GM18951 (cell line): ENCODE measurements around the gene HIVEP2.

Experiments used
- POLR2A ChIP-seq: IDR thresholded peaks from 4 replicates; pipeline ENCODE4 v1.6.1; 2011; ENCODE audit warnings: mild to moderate bottlenecking; ENCODE audit not compliant: insufficient read length, insufficient read depth; ENCODE audit errors: extremely low read depth
- in situ Hi-C: fragments of 300-500 bp; cut with MboI; formaldehyde crosslinking; loops from one replicate; pipeline ENCODE4 v1.12.0; 2022; ENCODE audit warnings: low sequenced_read_pairs, mixed read lengths, inconsistent platforms; ENCODE audit not compliant: unreplicated experiment

Gene HIVEP2

DNA sequence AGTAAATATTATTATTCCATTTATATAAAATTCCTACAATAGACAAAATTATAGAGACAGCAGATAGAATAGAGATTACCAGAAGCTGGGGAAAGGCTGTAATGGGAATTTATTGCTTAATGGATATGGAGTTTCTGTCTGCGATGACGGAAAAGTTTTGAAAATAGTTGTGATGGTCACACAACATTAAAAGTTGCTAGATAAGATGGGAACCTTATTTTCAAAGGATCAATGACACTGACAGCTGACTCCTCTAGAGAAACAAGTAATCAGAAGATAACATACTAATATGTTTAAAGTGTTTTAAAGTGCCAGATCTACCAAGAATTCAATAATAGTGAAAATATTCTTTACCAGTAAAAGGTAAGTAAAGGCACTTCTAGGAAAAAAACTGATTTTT is 236.3 kb downstream of the HIVEP2 start:
- in situ Hi-C loops: loop anchor here (10.0 kb wide), 1 partner anchor 716 kb away; no protein-coding TSS in a partner anchor
- no peak for TF ChIP-seq POLR2A

DNA sequence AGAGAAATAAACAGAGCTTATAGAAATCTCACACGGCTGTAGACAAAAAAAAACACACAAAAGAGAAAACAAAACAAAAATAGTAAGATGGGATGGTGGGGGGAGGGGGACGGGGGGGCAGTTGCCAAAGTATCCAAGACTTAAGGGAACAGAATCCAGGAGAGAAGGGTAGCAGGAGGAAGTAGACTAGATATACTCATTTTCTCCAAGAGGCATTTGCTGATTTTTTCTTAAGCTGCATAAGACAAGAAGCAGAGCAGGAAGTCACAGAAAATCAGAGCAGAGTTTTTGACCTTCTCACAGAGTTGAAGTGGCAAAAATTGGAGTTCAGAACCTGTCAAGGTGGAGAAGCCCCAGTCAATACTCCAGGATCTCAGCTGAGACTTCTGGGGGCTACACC is 237.7 kb downstream of the HIVEP2 start:
- in situ Hi-C loops: loop anchor here (10.0 kb wide), 1 partner anchor 718 kb away; no protein-coding TSS in a partner anchor
- TF ChIP-seq POLR2A: no peak

DNA sequence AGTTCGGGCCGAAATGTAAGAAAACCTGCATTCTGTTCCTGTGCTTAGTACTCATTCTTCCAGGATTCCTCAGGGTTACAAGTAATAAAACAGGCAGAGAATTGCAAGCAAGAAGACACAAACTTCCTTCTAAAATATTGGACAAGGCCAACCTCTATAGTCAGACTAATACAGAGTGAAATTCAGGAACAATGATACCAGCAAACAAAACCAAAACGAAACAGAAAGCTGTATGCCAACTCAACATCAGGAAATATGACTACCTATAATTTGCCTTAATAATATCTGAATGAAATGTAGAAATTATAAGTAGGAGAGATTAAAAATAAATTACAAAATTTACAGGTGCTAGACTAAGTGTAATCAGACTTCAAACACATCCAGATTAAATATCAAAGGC is 238.8 kb downstream of the HIVEP2 start:
- in situ Hi-C loops: loop anchor here (10.0 kb wide), 1 partner anchor 719 kb away; no protein-coding TSS in a partner anchor
- no peak for TF ChIP-seq POLR2A

- in situ Hi-C loops: loop anchor here (10.0 kb wide), 1 partner anchor 720 kb away; no protein-coding TSS in a partner anchor
- no peak for TF ChIP-seq POLR2A
Measured at GRCh38 chr6:142705054-142705453, 239.9 kb downstream of the HIVEP2 start.

DNA sequence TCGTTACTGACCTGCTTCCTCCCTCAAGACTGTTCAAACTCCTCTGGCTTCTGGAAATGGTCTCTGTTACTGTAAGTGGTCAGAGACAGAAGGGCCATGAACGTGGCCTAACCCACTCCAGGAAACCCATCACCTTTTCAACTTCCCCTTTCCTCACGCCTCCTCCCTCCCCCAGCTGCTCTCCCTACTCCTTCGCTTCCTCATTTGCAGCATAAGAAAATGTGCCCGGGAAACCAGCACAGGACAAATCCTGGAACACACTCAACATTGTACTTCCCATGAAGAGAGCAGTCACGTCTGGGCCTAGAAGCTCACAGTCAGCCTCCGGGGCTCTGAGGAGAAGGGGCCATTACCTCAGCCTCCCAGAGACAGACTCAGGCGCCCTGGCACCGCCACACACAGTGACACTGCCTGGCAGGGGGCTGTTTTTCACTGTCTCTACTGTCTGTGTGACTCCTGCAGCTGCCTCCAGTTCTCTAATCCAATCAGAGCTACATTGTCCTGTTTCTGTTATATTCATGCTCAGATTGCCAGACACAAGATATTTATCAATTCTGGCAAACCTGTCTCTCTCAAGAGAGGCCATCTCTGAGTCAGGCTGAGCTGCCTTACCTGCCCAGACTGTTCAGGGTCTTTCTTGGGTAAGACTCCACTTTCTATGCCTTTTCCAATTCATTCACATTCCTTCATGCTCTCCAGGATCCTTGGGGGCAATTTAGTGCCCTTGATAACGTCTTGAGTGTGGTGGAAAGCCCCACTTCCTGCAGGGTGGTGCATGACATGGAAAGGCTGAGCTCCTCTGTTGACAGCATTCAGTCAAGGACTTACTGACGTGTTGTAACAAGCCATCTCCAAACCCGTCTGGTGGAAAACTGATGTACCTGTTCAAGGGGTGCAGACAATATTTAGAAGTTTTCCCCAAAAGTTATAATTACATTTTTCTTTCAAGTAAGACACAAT is 242.2 kb downstream of the HIVEP2 start:
- in situ Hi-C loops: loop anchor here (10.0 kb wide), 1 partner anchor 722 kb away; no protein-coding TSS in a partner anchor
- no peak for TF ChIP-seq POLR2A
